Omental fat pad (tissue), 4 donors: Measurements from ENCODE around the gene BSG. TPM values are rescaled to one million over a fixed set of nuclear protein-coding genes. Genes with fewer than 3 reads are reported as not detected.

Experiments used
- ATAC-seq: fragments of 150-250 bp; one replicate; pipeline ENCODE4 v1.9.1; 2016; ENCODE audit warnings: mild to moderate bottlenecking, moderate library complexity; ENCODE audit not compliant: low FRiP score
- DNase-seq: peaks from one replicate; pipeline ENCODE4 v3.0.0-alpha.2; 2019; ENCODE audit warnings: low spot score
- CTCF ChIP-seq, 3 donors: fragments of 450-650 bp; IDR thresholded peaks; one replicate each; pipeline ENCODE4 v1.5.1; 2016 to 2017; ENCODE audit warnings: antibody characterized with exemption in 3 of 3, mild to moderate bottlenecking in 3 of 3, moderate library complexity in 2 of 3
- total RNA-seq, 4 donors: library from RNA; depleted of rRNA; stranded (reverse); fragments of >200 nt; gene quantifications; one replicate each; pipeline ENCODE4 v1.1.0, GENCODE V29; 2016

BSG gene
- total RNA-seq, 4 donors from 2014 or later, result 331 to 521 (median 417) TPM

- TF ChIP-seq CTCF (IDR thresholded peaks at IDR 0.05), result no peak
- DNase-seq (no peak), ATAC-seq (no peak)
Observed at GRCh38 chr19:535017-535835, 37.2 kb upstream of the BSG start.

GRCh38 chr19:536031-536880, 36.1 kb upstream of the BSG start:
- no peak for DNase-seq
- no peak for ATAC-seq
- TF ChIP-seq CTCF (IDR thresholded peaks at IDR 0.05), result no peak

- ATAC-seq, result no peak
- DNase-seq, result no peak
- TF ChIP-seq CTCF (IDR thresholded peaks at IDR 0.05), result no peak
Observed at GRCh38 chr19:536881-537404, 35.5 kb upstream of the BSG start.

GRCh38 chr19:538641-539428, 33.6 kb upstream of the BSG start:
- ATAC-seq, result no peak
- TF ChIP-seq CTCF (IDR thresholded peaks at IDR 0.05), result no peak

GRCh38 chr19:539429-540030, 32.9 kb upstream of the BSG start:
- no peak for TF ChIP-seq CTCF (IDR thresholded peaks at IDR 0.05)
- no peak for DNase-seq
- no peak for ATAC-seq

More at GRCh38 chr19:538641-539428, 33.6 kb upstream of the BSG start:
- no peak for DNase-seq
